ENCODE data around the gene ANKRD55. TPM values are rescaled to one million over a fixed set of nuclear protein-coding genes. Genes with fewer than 3 reads are reported as not detected.

The ANKRD55 gene
- total and polyA plus RNA-seq, 2 donors (not counting 3 experiments of a cell fraction or from before 2014, with no cell fraction given) = 1.4 to 2.1 TPM

DNA sequence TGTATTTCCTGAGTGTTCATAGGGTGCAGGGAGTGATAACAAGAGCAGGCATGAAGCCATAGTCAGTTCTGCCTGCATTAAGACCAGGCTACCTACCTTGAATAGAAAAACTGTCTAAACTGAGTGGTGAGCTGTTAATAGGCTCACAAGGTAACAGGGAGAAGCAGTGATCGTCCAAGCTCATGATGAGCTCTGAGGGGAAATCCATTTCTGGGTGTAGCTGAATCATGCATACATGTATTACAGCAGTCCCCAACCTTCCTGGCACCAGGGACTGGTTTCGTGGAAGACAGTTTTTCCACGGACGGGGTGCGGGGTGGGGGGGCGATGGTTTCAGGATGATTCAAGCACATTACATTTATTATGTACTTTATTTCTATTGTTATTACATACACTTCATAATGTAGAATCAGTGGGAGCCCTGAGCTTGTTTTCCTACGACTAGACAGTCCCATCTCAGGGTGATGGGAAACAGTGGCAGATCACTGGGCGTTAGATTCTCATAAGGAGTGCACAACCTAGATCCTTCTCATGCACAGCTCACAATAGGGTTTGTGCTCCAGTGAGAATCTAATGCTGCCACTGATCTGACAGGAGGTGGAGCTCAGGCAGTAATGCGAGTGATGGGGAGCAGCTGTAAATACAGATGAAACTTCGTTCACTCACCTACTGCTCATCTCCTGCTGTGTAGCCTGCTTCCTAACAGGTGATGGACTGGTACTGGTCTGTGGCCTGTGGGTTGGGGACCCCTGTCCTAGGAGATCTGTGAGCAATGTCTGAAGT is 138.4 kb downstream of the ANKRD55 start:
- Histone ChIP-seq H3K4me1 (ENCODE audit: control insufficient read depth, extremely low read depth, insufficient read depth, low read length) (peaks cover 15% of the 10 kb centered on the region), H3K4me3 (replicated peaks in 1 of 3; ENCODE audit: insufficient read depth in 1 of 3, low read depth in 1 of 3, low read length in 3 of 3) (no peak overlapping the region), H3K36me3 (ENCODE audit: control insufficient read depth in 2 of 2, extremely low read depth in 1 of 2, insufficient read depth in 2 of 2, low read length in 2 of 2) (no peaks in the 10 kb centered on the region), H3K9ac (replicated peaks; ENCODE audit: extremely low read depth, insufficient read depth, low read length) (no peak overlapping the region), H3K4me2 (ENCODE audit: insufficient read depth, low read length) (no peak overlapping the region), H2AFZ (ENCODE audit: low read depth, low read length) (no peak overlapping the region), H3K27ac (ENCODE audit: insufficient read depth, low read depth, low read length) (no peak overlapping the region), H3K9me1 (replicated peaks; ENCODE audit: control insufficient read depth, extremely low read depth, insufficient read depth, low read length) (no peaks in the 10 kb centered on the region), H4K20me1 (replicated peaks; ENCODE audit: control insufficient read depth, extremely low read depth, insufficient read depth, low read length) (no peaks in the 10 kb centered on the region), H3K79me2 (ENCODE audit: control insufficient read depth, insufficient read depth, low read length) (no peaks in the 10 kb centered on the region), H3K27me3 (ENCODE audit: control insufficient read depth in 2 of 2, insufficient read depth in 2 of 2, low read length in 2 of 2) (no peaks in the 10 kb centered on the region), H3K9me3 (replicated peaks; ENCODE audit: control insufficient read depth, insufficient read depth, low read length) (no peaks in the 10 kb centered on the region)
- no peak for TF ChIP-seq POLR2AphosphoS5 (IDR thresholded peaks at IDR 0.05; ENCODE audit: insufficient read depth, low read depth, low read length)
- no peak for DNase-seq (ENCODE audit: low read depth, low spot score)
- BruUV-seq (replicated peaks) = no TSS peak
- intact Hi-C loops (cut with micrococcal nuclease) (no loop called here), dilution Hi-C loops (cut with MboI; ENCODE audit: extremely low pct_ligation_motif_present, low sequenced_read_pairs) (no loop called here)
- no peak for FAIRE-seq
- ChIA-PET POLR2A (no interaction called here), CTCF (interaction anchor here (1.2 kb wide), 1 partner anchor 22 kb away, joined by 4 read pairs; no protein-coding TSS in a partner anchor)

DNA sequence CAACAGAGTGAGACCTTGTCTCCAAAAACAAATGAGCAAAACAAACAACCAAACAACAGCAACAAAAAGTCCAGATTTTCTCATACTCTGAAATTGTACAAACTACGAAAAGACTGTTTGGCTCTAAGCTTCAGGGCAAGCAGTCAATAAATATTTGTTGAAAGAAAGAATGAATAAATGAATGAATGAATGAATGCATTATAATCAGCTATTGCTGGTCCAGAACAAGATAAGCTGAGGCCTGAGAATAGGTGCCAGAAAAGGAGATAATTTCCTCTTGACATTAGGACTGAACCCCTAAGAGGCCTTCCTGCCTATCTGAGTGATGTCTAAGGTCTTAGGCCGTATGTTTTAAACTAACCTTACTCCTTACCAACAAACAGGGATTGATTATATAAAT is 139.2 kb downstream of the ANKRD55 start:
- TF ChIP-seq JUN (IDR thresholded peaks at IDR 0.05; ENCODE audit: borderline replicate concordance, insufficient read depth, insufficient read length, low read depth) (no peak), POLR2AphosphoS5 (IDR thresholded peaks at IDR 0.05; ENCODE audit: insufficient read depth, low read depth, low read length) (no peak), FOS (IDR thresholded peaks at IDR 0.05; ENCODE audit: borderline replicate concordance, insufficient read depth, low read length) (no peak), POLR2A (IDR thresholded peaks at IDR 0.05; ENCODE audit: low read depth, low read length) (no peak)
- TF ChIP-seq, protein P1, sequence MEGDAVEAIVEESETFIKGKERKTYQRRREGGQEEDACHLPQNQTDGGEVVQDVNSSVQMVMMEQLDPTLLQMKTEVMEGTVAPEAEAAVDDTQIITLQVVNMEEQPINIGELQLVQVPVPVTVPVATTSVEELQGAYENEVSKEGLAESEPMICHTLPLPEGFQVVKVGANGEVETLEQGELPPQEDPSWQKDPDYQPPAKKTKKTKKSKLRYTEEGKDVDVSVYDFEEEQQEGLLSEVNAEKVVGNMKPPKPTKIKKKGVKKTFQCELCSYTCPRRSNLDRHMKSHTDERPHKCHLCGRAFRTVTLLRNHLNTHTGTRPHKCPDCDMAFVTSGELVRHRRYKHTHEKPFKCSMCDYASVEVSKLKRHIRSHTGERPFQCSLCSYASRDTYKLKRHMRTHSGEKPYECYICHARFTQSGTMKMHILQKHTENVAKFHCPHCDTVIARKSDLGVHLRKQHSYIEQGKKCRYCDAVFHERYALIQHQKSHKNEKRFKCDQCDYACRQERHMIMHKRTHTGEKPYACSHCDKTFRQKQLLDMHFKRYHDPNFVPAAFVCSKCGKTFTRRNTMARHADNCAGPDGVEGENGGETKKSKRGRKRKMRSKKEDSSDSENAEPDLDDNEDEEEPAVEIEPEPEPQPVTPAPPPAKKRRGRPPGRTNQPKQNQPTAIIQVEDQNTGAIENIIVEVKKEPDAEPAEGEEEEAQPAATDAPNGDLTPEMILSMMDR (IDR thresholded peaks at IDR 0.05; ENCODE audit: extremely low read depth in 1 of 2, insufficient read depth in 1 of 2, low read depth in 1 of 2, low read length in 2 of 2) = no peak
- TF ChIP-seq, protein P2, sequence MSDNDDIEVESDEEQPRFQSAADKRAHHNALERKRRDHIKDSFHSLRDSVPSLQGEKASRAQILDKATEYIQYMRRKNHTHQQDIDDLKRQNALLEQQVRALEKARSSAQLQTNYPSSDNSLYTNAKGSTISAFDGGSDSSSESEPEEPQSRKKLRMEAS (IDR thresholded peaks at IDR 0.05; ENCODE audit: insufficient read depth, insufficient read length) = no peak
- Histone ChIP-seq H3K4me2 (ENCODE audit: insufficient read depth, low read length) (no peak overlapping the region), H3K27ac (ENCODE audit: insufficient read depth, low read depth, low read length) (no peak overlapping the region), H3K36me3 (ENCODE audit: control insufficient read depth in 2 of 2, extremely low read depth in 1 of 2, insufficient read depth in 2 of 2, low read length in 2 of 2) (no peaks in the 10 kb centered on the region), H2AFZ (ENCODE audit: low read depth, low read length) (no peak overlapping the region), H3K79me2 (ENCODE audit: control insufficient read depth, insufficient read depth, low read length) (no peaks in the 10 kb centered on the region), H3K9me1 (replicated peaks; ENCODE audit: control insufficient read depth, extremely low read depth, insufficient read depth, low read length) (no peaks in the 10 kb centered on the region), H3K9ac (replicated peaks; ENCODE audit: extremely low read depth, insufficient read depth, low read length) (no peak overlapping the region), H3K4me3 (replicated peaks in 1 of 3; ENCODE audit: insufficient read depth in 1 of 3, low read depth in 1 of 3, low read length in 3 of 3) (no peak overlapping the region), H3K4me1 (ENCODE audit: control insufficient read depth, extremely low read depth, insufficient read depth, low read length) (peaks cover 8% of the 10 kb centered on the region), H4K20me1 (replicated peaks; ENCODE audit: control insufficient read depth, extremely low read depth, insufficient read depth, low read length) (no peaks in the 10 kb centered on the region), H3K27me3 (ENCODE audit: control insufficient read depth in 2 of 2, insufficient read depth in 2 of 2, low read length in 2 of 2) (no peaks in the 10 kb centered on the region), H3K9me3 (replicated peaks; ENCODE audit: control insufficient read depth, insufficient read depth, low read length) (no peaks in the 10 kb centered on the region)
- DNase-seq (ENCODE audit: low read depth, low spot score) (no peak), FAIRE-seq (no peak)
- ChIA-PET POLR2A (no interaction called here), CTCF (no interaction called here)
- intact Hi-C loops (cut with micrococcal nuclease) = no loop called here
- dilution Hi-C loops (cut with MboI; ENCODE audit: extremely low pct_ligation_motif_present, low sequenced_read_pairs) = no loop called here
- no TSS peak for BruUV-seq (replicated peaks)

Measured in endothelial cell of umbilical vein (primary cell).